GM18861 (cell line): ENCODE measurements around the gene CBX5.
"Not testable (repeated sequence)": the region's sequence is repeated elsewhere in the genome, so short reads cannot be mapped to it uniquely, and the experiment has no call there.

Experiments used
- ATAC-seq: cut with Tn5 transposase; IDR thresholded peaks from one replicate; pipeline ENCODE4 v1.9.1; 2021; ENCODE audit not compliant: unreplicated experiment

Gene CBX5

GRCh38 chr12:54270345-54270744, 9.6 kb downstream of the CBX5 start:
- ATAC-seq, result no peak

GRCh38 chr12:54266852-54267251, 13.1 kb downstream of the CBX5 start:
- no peak for ATAC-seq

- no peak for ATAC-seq
Measured at GRCh38 chr12:54265364-54265812, 14.5 kb downstream of the CBX5 start.

GRCh38 chr12:54262403-54262925, 17.5 kb downstream of the CBX5 start:
- no peak for ATAC-seq

GRCh38 chr12:54261815-54262402, 18.0 kb downstream of the CBX5 start:
- no peak for ATAC-seq

GRCh38 chr12:54259194-54260011, 20.5 kb downstream of the CBX5 start:
- peak; percentile 78 for ATAC-seq

GRCh38 chr12:54258201-54258681, 21.7 kb downstream of the CBX5 start:
- ATAC-seq, result no peak

GRCh38 chr12:54257332-54257731, 22.6 kb downstream of the CBX5 start:
- no peak for ATAC-seq

GRCh38 chr12:54253240-54253639, 26.7 kb downstream of the CBX5 start:
- no peak for ATAC-seq

- ATAC-seq, result no peak
Measured at GRCh38 chr12:54251667-54252284, 28.1 kb downstream of the CBX5 start.

- no peak for ATAC-seq
Measured at GRCh38 chr12:54249489-54249888, 30.4 kb downstream of the CBX5 start.

- ATAC-seq, result no peak
Measured at GRCh38 chr12:54246011-54246641, 33.8 kb downstream of the CBX5 start.

- peak; percentile 70 for ATAC-seq
Measured at GRCh38 chr12:54240971-54241588, 38.8 kb downstream of the CBX5 start.

- ATAC-seq, result no peak
Measured at GRCh38 chr12:54240129-54240528, 39.8 kb downstream of the CBX5 start.

GRCh38 chr12:54239620-54240019, 40.3 kb downstream of the CBX5 start:
- no peak for ATAC-seq

GRCh38 chr12:54238531-54238930, 41.4 kb downstream of the CBX5 start:
- ATAC-seq, result no peak

GRCh38 chr12:54232790-54233189, 47.1 kb downstream of the CBX5 start:
- no peak for ATAC-seq

- ATAC-seq, result not testable (repeated sequence)
Measured at GRCh38 chr12:54231269-54231668, 48.7 kb downstream of the CBX5 start.

GRCh38 chr12:54230555-54230954, 49.4 kb downstream of the CBX5 start:
- no peak for ATAC-seq

GRCh38 chr12:54229624-54230212, 50.2 kb downstream of the CBX5 start:
- no peak for ATAC-seq
